ENCODE results near the gene MIGA2.
"Not testable (repeated sequence)": the region's sequence is repeated elsewhere in the genome, so short reads cannot be mapped to it uniquely, and the experiment has no call there.

Gene MIGA2

GRCh38 chr9:129104051-129104450 lies 67.6 kb downstream of the MIGA2 start:
- no peak for DNase-seq

GRCh38 chr9:129105857-129106694 lies 69.7 kb downstream of the MIGA2 start:
- DNase-seq, result no peak

DNA sequence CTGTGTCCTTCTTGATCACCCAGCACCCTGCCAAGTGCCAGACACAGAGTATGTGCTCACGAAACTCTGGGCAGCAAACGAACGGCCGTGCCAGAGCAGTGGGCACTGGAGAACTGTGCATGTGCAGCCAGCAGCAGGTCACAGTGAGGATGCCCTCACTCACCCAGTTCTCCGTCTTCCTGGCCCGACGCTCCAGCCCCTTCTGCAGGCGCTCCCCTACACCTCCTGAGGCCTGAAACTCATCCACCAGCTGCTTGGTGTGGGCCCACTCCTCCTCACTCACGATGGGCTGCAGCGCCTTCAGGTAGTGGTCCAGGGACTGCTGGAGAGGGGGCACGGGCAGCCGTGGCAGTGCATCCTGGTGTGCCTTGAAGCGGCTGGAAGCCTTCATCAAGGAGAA lies 71.2 kb downstream of the MIGA2 start:
- DNase-seq, result no peak

GRCh38 chr9:129108083-129108804 lies 71.8 kb downstream of the MIGA2 start:
- DNase-seq, result no peak

DNA sequence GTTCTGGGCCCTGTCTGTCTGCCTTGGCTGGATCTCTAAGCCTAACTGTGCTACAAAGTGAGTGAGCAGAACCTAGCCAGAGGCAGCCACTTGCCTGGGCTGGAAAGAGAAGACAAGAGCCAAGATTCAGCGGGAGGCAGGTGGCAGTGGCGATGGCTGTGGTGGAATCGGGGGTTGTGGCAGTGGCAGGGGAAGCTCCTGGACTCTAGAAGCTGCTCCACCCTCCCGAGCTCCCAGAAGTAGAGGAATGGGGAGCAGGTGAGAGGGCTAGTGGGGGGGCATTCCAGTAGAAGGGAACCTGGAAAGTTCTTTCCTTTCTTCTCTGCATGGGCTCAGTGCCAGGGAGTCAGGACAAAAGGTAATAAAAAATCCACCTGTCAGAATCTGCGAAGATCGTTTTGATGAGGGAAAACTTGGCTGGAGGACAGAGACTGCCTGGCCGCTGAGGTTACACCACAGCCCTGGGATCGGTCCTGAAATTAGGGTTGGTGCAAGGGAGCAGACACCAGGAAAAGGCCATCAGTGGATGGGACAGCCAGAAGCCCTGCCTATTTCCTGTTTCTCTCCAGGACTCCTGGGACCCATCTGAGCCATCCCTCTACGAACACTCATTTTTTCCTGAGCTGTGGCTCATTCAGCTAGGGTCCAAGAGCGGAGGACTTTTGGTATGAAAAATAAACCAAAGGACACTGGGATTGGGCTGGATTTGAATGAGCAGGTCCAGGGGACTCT lies 72.5 kb downstream of the MIGA2 start:
- peak in 1 of 2 experiments; percentile 8 for DNase-seq

GRCh38 chr9:129109537-129109903 lies 73.1 kb downstream of the MIGA2 start:
- no peak for DNase-seq

DNA sequence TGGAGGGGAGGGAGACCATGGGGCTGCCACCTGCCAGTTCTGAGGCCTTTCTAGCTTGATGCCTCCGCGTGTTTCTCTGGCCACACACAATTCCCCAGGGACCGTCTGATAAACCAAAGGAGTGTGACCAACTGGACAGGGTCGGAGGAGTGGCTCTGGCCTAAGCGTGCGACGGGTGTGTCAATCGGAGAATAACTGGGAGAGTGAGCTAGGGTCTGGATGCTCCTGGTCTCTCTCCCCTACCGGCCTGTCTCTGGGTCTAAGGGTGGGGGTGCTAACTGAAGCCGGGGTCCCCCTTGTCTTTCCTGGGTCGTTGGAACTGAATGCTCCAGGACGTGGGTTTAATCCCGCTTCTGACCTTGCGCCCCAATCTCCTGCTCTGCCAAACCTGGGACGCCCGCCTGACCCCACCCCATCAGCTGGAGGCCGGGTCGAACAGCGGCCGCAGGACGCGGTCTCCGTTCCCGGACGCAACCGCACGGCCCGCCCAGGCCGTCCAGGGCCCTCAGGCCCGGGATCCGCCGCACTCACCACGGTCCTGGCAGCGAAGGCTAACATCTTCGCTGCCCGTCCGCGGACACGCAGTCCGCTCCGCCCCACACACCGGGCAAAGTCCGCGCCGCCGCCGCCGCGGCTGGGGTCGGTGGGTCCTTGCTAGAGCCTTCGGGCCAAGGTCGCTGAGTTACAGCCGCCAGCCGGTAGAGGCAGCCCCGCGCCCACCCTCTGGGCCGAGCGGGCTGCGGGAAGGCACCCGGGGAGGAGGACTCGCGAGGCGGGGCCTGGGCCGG lies 73.7 kb downstream of the MIGA2 start:
- no peak for DNase-seq

DNA sequence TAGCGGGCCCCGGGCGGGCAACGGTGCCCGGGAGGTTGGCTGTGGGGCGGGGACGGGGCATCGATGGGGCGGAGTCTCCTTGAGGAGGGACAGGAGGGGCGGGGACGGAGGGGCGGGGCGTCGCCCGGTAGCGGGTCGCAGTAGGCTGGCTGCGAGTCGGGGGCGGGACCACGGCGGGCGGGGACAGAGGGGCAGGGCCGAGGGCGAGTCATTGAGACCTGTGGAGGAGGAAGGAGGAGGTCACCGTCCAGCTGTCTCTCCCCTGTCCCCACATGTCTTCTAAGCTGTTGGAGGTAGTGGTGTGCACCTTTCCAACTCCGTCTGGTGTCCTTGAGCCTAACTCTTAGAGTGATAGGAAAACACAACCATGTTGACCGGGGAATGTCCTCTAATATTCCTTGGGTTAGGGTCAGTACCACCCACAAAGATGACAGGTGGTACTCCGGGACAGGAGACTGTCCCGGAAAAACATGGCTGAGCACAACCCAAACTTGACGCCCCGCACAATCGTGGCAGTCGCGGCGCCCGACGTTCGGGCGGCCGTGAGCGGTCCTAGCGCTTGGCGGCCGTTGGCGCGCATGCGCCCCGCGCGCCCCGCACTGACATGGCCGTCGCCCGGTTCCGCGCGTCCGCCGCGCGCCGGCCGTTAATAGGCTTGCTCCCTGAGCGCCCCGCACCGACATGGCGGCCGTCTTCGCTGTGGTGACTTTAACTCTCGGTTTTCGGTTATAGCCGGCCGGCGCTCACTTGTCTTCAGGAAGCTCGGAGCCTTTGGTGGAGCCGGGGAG lies 74.5 kb downstream of the MIGA2 start, which contains the start of the genes CRAT and PTPA:
CRAT (minus strand) TSS at position 54 of the 788 bp plus-strand sequence. CDS start 284 bp downstream, outside the sequence.
PTPA (plus strand) TSS at position 676 of the 788 bp plus-strand sequence. CDS start 186 bp downstream, outside the sequence.
- peak; percentile 90 to 93 for DNase-seq

- DNase-seq, result peak; percentile 50 to 53
Measured at GRCh38 chr9:129111528-129112151, 75.2 kb downstream of the MIGA2 start.

DNA sequence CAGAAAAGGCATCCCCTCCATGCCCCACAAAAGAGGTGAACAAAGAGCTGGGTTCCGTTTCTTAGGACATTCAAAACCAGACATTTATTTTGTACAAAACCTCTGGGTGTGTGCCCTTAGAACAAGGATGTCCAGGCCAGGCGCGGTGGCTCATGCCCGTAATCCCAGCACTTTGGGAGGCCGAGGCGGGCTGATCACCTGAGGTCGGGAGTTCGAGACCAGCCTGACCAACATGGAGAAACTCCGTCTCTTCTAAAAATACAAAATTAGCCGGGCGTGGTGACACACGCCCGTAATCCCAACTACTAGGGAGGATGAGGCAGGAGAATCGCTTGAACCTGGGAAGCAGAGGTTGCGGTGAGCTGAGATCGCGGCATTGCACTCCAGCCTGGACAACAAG lies 76.1 kb downstream of the MIGA2 start:
- DNase-seq, result not testable (repeated sequence)

DNA sequence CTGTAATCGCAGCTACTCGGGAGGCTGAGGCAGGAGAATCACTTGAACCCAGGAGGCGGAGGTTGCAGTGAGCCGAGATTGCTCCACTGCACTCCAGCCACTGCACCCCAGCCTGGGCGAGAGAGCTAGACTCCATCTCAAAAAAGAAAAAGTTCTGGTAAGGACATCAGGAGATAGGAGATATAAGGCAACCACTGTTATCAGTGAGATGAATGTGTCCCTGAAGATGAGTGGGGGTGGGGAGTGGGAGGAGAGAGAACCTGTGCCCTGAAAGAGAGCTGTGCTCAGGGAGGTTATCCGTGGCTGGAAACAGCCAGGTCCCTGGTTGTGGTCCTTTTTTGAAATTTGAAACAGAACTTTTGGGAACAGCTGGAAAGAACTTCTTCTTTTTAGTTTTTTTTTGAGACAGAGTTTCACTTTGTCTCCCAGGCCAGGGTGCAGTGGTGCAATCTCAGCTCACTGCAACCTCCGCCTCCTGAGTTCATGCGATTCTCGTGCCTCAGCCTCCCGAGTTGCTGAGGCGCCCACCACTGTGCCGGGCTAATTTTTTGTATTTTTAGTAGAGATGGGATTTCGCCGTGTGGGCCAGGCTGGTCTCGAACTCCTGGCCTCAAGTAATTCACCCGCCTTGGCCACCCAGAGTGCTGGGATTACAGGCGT lies 77.3 kb downstream of the MIGA2 start:
- no peak for DNase-seq

DNA sequence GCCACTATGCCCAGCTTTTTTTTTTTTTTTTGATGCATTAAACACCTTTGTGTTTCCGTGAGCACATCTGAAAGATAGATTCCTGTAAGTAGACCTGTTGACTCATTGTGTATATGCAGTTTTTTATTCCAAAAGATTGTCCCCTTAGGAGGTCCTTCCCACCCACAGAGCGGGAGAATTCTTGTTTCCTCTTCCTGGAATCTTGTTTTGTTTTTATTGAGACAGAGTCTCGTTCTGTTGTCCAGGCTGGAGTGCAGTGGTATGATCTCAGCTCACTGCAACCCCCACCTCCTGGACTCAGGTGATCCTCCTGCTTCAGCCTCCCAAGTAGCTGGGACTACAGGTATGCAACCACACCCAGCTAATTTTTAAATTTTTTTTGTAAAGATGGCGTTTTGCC lies 82.4 kb downstream of the MIGA2 start:
- no peak for DNase-seq

GRCh38 chr9:129121483-129121882 lies 85.1 kb downstream of the MIGA2 start:
- no peak for DNase-seq
